ENCODE results near the gene TINAGL1. TPM values are rescaled to one million over a fixed set of nuclear protein-coding genes. Genes with fewer than 3 reads are reported as not detected.
A peak's percentile ranks its signal among the peaks of the same experiment; 100 is the strongest.

Gene TINAGL1
- total and polyA plus RNA-seq, 2 of the 13 experiments (the other 11 are each of a cell fraction or from before 2014, with no cell fraction given) = 24.7 to 76.8 TPM

- TF ChIP-seq DMTF1 (CRISPR knock-in tag; IDR thresholded peaks at IDR 0.05) (no peak), NONO (IDR thresholded peaks at IDR 0.05) (no peak), NONO (CRISPR knock-in tag; conservative IDR thresholded peaks at IDR 0.05) (peak; percentile 17; the same call in 1 of the 2 replicates), ZBTB42 (CRISPR knock-in tag; IDR thresholded peaks at IDR 0.05) (peak; percentile 28; the same call in 1 of the 2 replicates), REPIN1 (CRISPR knock-in tag; IDR thresholded peaks at IDR 0.05; ENCODE audit: borderline replicate concordance, low read depth) (peak; percentile 45; the same call in 1 of the 2 replicates), ETV5 (CRISPR knock-in tag; IDR thresholded peaks at IDR 0.05; ENCODE audit: borderline replicate concordance) (peak; percentile 53; the same call in 1 of the 2 replicates), ZNF20 (CRISPR knock-in tag; IDR thresholded peaks at IDR 0.05) (no peak), ZMAT3 (CRISPR knock-in tag; conservative IDR thresholded peaks at IDR 0.05) (no peak), HNF4G (IDR thresholded peaks at IDR 0.05; ENCODE audit: borderline replicate concordance, low read depth, low read length) (peak; percentile 25; the same call in 1 of the 2 replicates), HNF4G (CRISPR knock-in tag; IDR thresholded peaks at IDR 0.05; ENCODE audit: borderline replicate concordance, low read depth) (no peak), ZNF619 (CRISPR knock-in tag; IDR thresholded peaks at IDR 0.05) (peak; percentile 56; the same call in 1 of the 2 replicates), ZNF552 (CRISPR knock-in tag; IDR thresholded peaks at IDR 0.05; ENCODE audit: borderline replicate concordance) (no peak), HINFP (CRISPR knock-in tag; IDR thresholded peaks at IDR 0.05; ENCODE audit: low read depth) (0 out of 2 replicates have a peak, but pooled peaks have one; percentile 35), SP140L (CRISPR knock-in tag; IDR thresholded peaks at IDR 0.05; ENCODE audit: borderline replicate concordance) (no peak), THRA (CRISPR knock-in tag; IDR thresholded peaks at IDR 0.05; ENCODE audit: borderline replicate concordance) (0 out of 2 replicates have a peak, but pooled peaks have one; percentile 12), ZNF781 (CRISPR knock-in tag; IDR thresholded peaks at IDR 0.05; ENCODE audit: borderline replicate concordance, not compliant biosample characterization) (no peak), DPF2 (CRISPR knock-in tag; IDR thresholded peaks at IDR 0.05; ENCODE audit: borderline replicate concordance, low read depth) (no peak), GRHL1 (CRISPR knock-in tag; conservative IDR thresholded peaks at IDR 0.05) (no peak), RFXAP (CRISPR knock-in tag; IDR thresholded peaks at IDR 0.05; ENCODE audit: borderline replicate concordance) (no peak; the same call in 1 of the 2 replicates), NCOA2 (CRISPR knock-in tag; IDR thresholded peaks at IDR 0.05) (peak; percentile 10; the same call in 1 of the 2 replicates), AGO1 (IDR thresholded peaks at IDR 0.05; ENCODE audit: low read depth, low read length, poor library complexity, severe bottlenecking) (no peak), ZFY (CRISPR knock-in tag; IDR thresholded peaks at IDR 0.05) (0 out of 2 replicates have a peak, but pooled peaks have one; percentile 45), ZNF709 (CRISPR knock-in tag; IDR thresholded peaks at IDR 0.05) (no peak)
These were observed at the start of gene TINAGL1 (continued) for GRCh38 chr1:31576201-31576669.

Measured in HepG2 (cell line).